Mesenteric fat pad (tissue), 1 donor: ENCODE measurements around the gene MRC2. TPM values are rescaled to one million over a fixed set of nuclear protein-coding genes. Genes with fewer than 3 reads are reported as not detected.

Source experiments
- DNase-seq: peaks from one replicate; pipeline ENCODE4 v3.0.0-alpha.2; 2020; ENCODE audit warnings: low spot score
- total RNA-seq: library from RNA; stranded (reverse); fragmentation: NEBNext Ultra II Directional; extraction: Animal tissue kit (Norgen Biotek cat#: 25700); gene quantifications from one replicate; pipeline ENCODE4 v1.2.1, GENCODE V29; 2021
- donor health status: DM: yes; HTN: yes; CAD: no.

Gene MRC2
- total RNA-seq, 1 donor from 2014 or later = 46.1 TPM

GRCh38 chr17:62631086-62631935 lies 3.8 kb downstream of the MRC2 start:
- peak; percentile 62 for DNase-seq

- DNase-seq = peak; percentile 76
Observed at GRCh38 chr17:62631936-62632924, 4.8 kb downstream of the MRC2 start.

GRCh38 chr17:62637809-62638208 lies 10.3 kb downstream of the MRC2 start:
- no peak for DNase-seq

- DNase-seq = no peak
Observed at GRCh38 chr17:62641153-62641552, 13.7 kb downstream of the MRC2 start.

- DNase-seq = no peak
Observed at GRCh38 chr17:62641951-62642350, 14.5 kb downstream of the MRC2 start.

GRCh38 chr17:62643496-62643895 lies 16.0 kb downstream of the MRC2 start:
- no peak for DNase-seq

- no peak for DNase-seq
Observed at GRCh38 chr17:62644487-62645173, 17.2 kb downstream of the MRC2 start.

- peak; percentile 86 for DNase-seq
Observed at GRCh38 chr17:62648251-62648955, 20.9 kb downstream of the MRC2 start.

GRCh38 chr17:62648956-62649294 lies 21.5 kb downstream of the MRC2 start:
- no peak for DNase-seq

GRCh38 chr17:62649570-62649969 lies 22.1 kb downstream of the MRC2 start:
- no peak for DNase-seq

- DNase-seq = no peak
Observed at GRCh38 chr17:62650587-62650986, 23.1 kb downstream of the MRC2 start.

GRCh38 chr17:62652251-62653001 lies 25.0 kb downstream of the MRC2 start:
- DNase-seq = peak; percentile 91

GRCh38 chr17:62653002-62653825 lies 25.7 kb downstream of the MRC2 start:
- peak; percentile 89 for DNase-seq

- DNase-seq = peak; percentile 89
Observed at GRCh38 chr17:62653826-62654761, 26.6 kb downstream of the MRC2 start.

GRCh38 chr17:62655656-62656055 lies 28.2 kb downstream of the MRC2 start:
- no peak for DNase-seq

GRCh38 chr17:62656446-62656845 lies 29.0 kb downstream of the MRC2 start:
- DNase-seq = no peak

- DNase-seq = no peak
Observed at GRCh38 chr17:62657145-62657665, 29.7 kb downstream of the MRC2 start.

GRCh38 chr17:62657690-62658089 lies 30.2 kb downstream of the MRC2 start:
- no peak for DNase-seq
